Activated B cell treated with CpG ODN at 0.5 μM for 24 hours (primary cell): Measurements from ENCODE around the gene LDB3. TPM values are rescaled to one million over a fixed set of nuclear protein-coding genes. Genes with fewer than 3 reads are reported as not detected.

Experiments used
- ATAC-seq: fragments of 200-7000 bp; cut with Tn5 transposase; one replicate; pipeline ENCODE4 v1.10.0; 2021; ENCODE audit warnings: low read depth, mild to moderate bottlenecking, moderate library complexity
- CTCF ChIA-PET: fragments of 350-600 bp; sonication (Branson Sonifier 250); formaldehyde crosslinking; loops from one replicate; lab custom pipeline; 2021; ENCODE audit warnings: antibody characterized with exemption; lab: Charles Lee
- POLR2A ChIA-PET: fragments of 350-600 bp; sonication (Branson Sonifier 250); formaldehyde crosslinking; loops from one replicate; lab custom pipeline; 2021; ENCODE audit warnings: antibody characterized with exemption; lab: Charles Lee
- DNase-seq: peaks from one replicate; pipeline ENCODE4 v3.0.0; 2022
- H3K27ac Mint-ChIP-seq: one replicate; pipeline ENCODE4 v1.8.0; 2020; ENCODE audit warnings: mixed read lengths
- H3K27me3 Mint-ChIP-seq: one replicate; pipeline ENCODE4 v1.8.0; 2021; ENCODE audit warnings: mixed read lengths
- H3K36me3 Mint-ChIP-seq: one replicate; pipeline ENCODE4 v1.8.0; 2021; ENCODE audit warnings: low read depth, mixed read lengths
- H3K4me1 Mint-ChIP-seq: one replicate; pipeline ENCODE4 v1.8.0; 2021; ENCODE audit warnings: mixed read lengths
- H3K4me3 Mint-ChIP-seq: one replicate; pipeline ENCODE4 v1.8.0; 2020; ENCODE audit warnings: mild to moderate bottlenecking, mixed read lengths
- H3K9me3 Mint-ChIP-seq: one replicate; pipeline ENCODE4 v1.8.0; 2020; ENCODE audit warnings: mixed read lengths
- CTCF ChIP-seq: fragments of 200-600 bp; IDR thresholded peaks from one replicate; pipeline ENCODE4 v1.8.0; 2022; ENCODE audit warnings: antibody characterized with exemption, mild to moderate bottlenecking
- intact Hi-C: fragments of 100-400 bp; cut with micrococcal nuclease; formaldehyde crosslinking; loops from one replicate; pipeline ENCODE4 v1.15.1; 2024
- total RNA-seq: library from RNA; stranded (reverse); gene quantifications from 2 replicates; pipeline ENCODE4 v1.2.3, GENCODE V29; 2022

LDB3 gene
- total RNA-seq, 1 donor from 2014 or later: not detected

- POLR2A ChIA-PET: no interaction called here
- H3K9me3 Mint-ChIP-seq: no peaks in the 10 kb centered on the region
- peaks cover 17% of the 10 kb centered on the region for H3K27me3 Mint-ChIP-seq
- H3K4me3 Mint-ChIP-seq: no peak overlapping the region
- H3K36me3 Mint-ChIP-seq: no peaks in the 10 kb centered on the region
- no peak for DNase-seq
- ATAC-seq: no peak
- CTCF ChIA-PET: no interaction called here
- no peak for TF ChIP-seq CTCF
- intact Hi-C loops: no loop called here
- H3K4me1 Mint-ChIP-seq: peaks cover 5% of the 10 kb centered on the region
- no peak overlapping the region for H3K27ac Mint-ChIP-seq
Observed at GRCh38 chr10:86726677-86726999, 58.3 kb downstream of the LDB3 start.

- H3K36me3 Mint-ChIP-seq: no peaks in the 10 kb centered on the region
- H3K27me3 Mint-ChIP-seq: peaks cover 17% of the 10 kb centered on the region
- no peak for ATAC-seq
- TF ChIP-seq CTCF: no peak
- ChIA-PET POLR2A (no interaction called here), CTCF (no interaction called here)
- DNase-seq: no peak
- H3K9me3 Mint-ChIP-seq: no peaks in the 10 kb centered on the region
- intact Hi-C loops: no loop called here
- peaks cover 5% of the 10 kb centered on the region for H3K4me1 Mint-ChIP-seq
- H3K4me3 Mint-ChIP-seq: no peak overlapping the region
- no peak overlapping the region for H3K27ac Mint-ChIP-seq
Observed at GRCh38 chr10:86727470-86727869, 59.2 kb downstream of the LDB3 start.

- H3K27me3 Mint-ChIP-seq: peaks cover 20% of the 10 kb centered on the region
- ChIA-PET CTCF (no interaction called here), POLR2A (no interaction called here)
- no peak overlapping the region for H3K27ac Mint-ChIP-seq
- no peak overlapping the region for H3K4me3 Mint-ChIP-seq
- DNase-seq (no peak), ATAC-seq (no peak)
- no peaks in the 10 kb centered on the region for H3K36me3 Mint-ChIP-seq
- intact Hi-C loops: no loop called here
- no peak for TF ChIP-seq CTCF
- H3K4me1 Mint-ChIP-seq: peaks cover 4% of the 10 kb centered on the region
- no peaks in the 10 kb centered on the region for H3K9me3 Mint-ChIP-seq
Observed at GRCh38 chr10:86728056-86728455, 59.7 kb downstream of the LDB3 start.

GRCh38 chr10:86729677-86730076 lies 61.4 kb downstream of the LDB3 start:
- Mint-ChIP-seq H3K4me1 (no peaks in the 10 kb centered on the region), H3K27ac (no peak overlapping the region), H3K4me3 (no peak overlapping the region), H3K27me3 (peaks cover 20% of the 10 kb centered on the region), H3K36me3 (no peaks in the 10 kb centered on the region), H3K9me3 (no peaks in the 10 kb centered on the region)
- DNase-seq (no peak), ATAC-seq (no peak)
- CTCF ChIA-PET: no interaction called here
- intact Hi-C loops: no loop called here
- no peak for TF ChIP-seq CTCF
- POLR2A ChIA-PET: interaction anchor here (0.6 kb wide), 1 partner anchor 241 kb away, joined by 3 read pairs; no protein-coding TSS in a partner anchor

GRCh38 chr10:86730227-86730626 lies 61.9 kb downstream of the LDB3 start:
- CTCF ChIA-PET: no interaction called here
- Mint-ChIP-seq H3K9me3 (no peaks in the 10 kb centered on the region), H3K4me1 (no peaks in the 10 kb centered on the region), H3K27me3 (peaks cover 20% of the 10 kb centered on the region), H3K4me3 (no peak overlapping the region), H3K36me3 (no peaks in the 10 kb centered on the region), H3K27ac (no peak overlapping the region)
- no peak for DNase-seq
- intact Hi-C loops: no loop called here
- POLR2A ChIA-PET: no interaction called here
- TF ChIP-seq CTCF: no peak
- no peak for ATAC-seq
